PFSK-1 (cell line): ENCODE data around the gene CHSY3.

Experiments
- FOXP2 ChIP-seq: optimal IDR thresholded peaks from 2 replicates; pipeline ENCODE3; 2011; ENCODE audit warnings: borderline replicate concordance, control low read depth, inconsistent platforms; ENCODE audit not compliant: insufficient read depth; ENCODE audit errors: extremely low read length, extremely low read depth
- POLR2AphosphoS5 ChIP-seq: IDR thresholded peaks from 2 replicates; pipeline ENCODE4 v1.6.1; 2012; ENCODE audit warnings: low read depth, mild to moderate bottlenecking, control low read depth, low read length, moderate library complexity
- REST ChIP-seq, 2 experiments: IDR thresholded peaks; 2 replicates each; pipeline versions ENCODE4 v1.6.1 to v1.8.0; 2011 to 2012; ENCODE audit warnings: low read depth in 2 of 2, low read length in 2 of 2, control low read depth in 1 of 2, inconsistent platforms in 1 of 2, mild to moderate bottlenecking in 1 of 2, moderate library complexity in 1 of 2; ENCODE audit not compliant: insufficient read depth in 1 of 2
- SIN3A ChIP-seq: IDR thresholded peaks from 2 replicates; pipeline ENCODE4 v1.6.1; 2012; ENCODE audit warnings: mild to moderate bottlenecking, low read length, moderate library complexity, borderline replicate concordance; ENCODE audit not compliant: insufficient read depth
- TAF1 ChIP-seq: IDR thresholded peaks from 2 replicates; pipeline ENCODE4 v1.6.1; 2012; ENCODE audit warnings: low read length, control low read depth, borderline replicate concordance; ENCODE audit not compliant: insufficient read depth

- TF ChIP-seq POLR2AphosphoS5 (no peak), REST (IDR thresholded peaks at IDR 0.05; ENCODE audit: insufficient read depth in 1 of 2, low read depth in 2 of 2, low read length in 2 of 2) (no peak), TAF1 (no peak), SIN3A (no peak), FOXP2 (no peak)
These were observed 31.4 kb downstream of the CHSY3 start for GRCh38 chr5:129935626-129936025.
